Dendritic cell treated with granulocyte-macrophage colony-stimulating factor and Interleukin-4, amounts not matched to agents 40 ng/mL and 50 ng/mL, for 4 days (primary cell): Measurements from ENCODE around the gene PRKN.

Experiments used
- H3K27ac Mint-ChIP-seq: one replicate; pipeline ENCODE4 v1.8.0; 2022; ENCODE audit warnings: mild to moderate bottlenecking, mixed read lengths
- H3K27me3 Mint-ChIP-seq: one replicate; pipeline ENCODE4 v1.8.0; 2022; ENCODE audit warnings: mild to moderate bottlenecking, mixed read lengths
- H3K36me3 Mint-ChIP-seq: one replicate; pipeline ENCODE4 v1.8.0; 2022; ENCODE audit warnings: low read depth, mixed read lengths
- H3K4me1 Mint-ChIP-seq: one replicate; pipeline ENCODE4 v1.8.0; 2022; ENCODE audit warnings: low read depth, mixed read lengths
- H3K4me3 Mint-ChIP-seq: one replicate; pipeline ENCODE4 v1.8.0; 2022; ENCODE audit warnings: mild to moderate bottlenecking, moderate library complexity, mixed read lengths
- H3K9me3 Mint-ChIP-seq: one replicate; pipeline ENCODE4 v1.8.0; 2022; ENCODE audit warnings: mixed read lengths
- intact Hi-C: fragments of 100-400 bp; cut with micrococcal nuclease; formaldehyde crosslinking; loops from one replicate; pipeline ENCODE4 v1.15.0; 2022

Gene PRKN

GRCh38 chr6:162443101-162443500 is 284.5 kb downstream of the PRKN start:
- Mint-ChIP-seq H3K9me3 (peaks cover 37% of the 10 kb centered on the region), H3K27ac (no peak overlapping the region), H3K36me3 (no peaks in the 10 kb centered on the region)

GRCh38 chr6:162442687-162443086 is 284.9 kb downstream of the PRKN start:
- no peak overlapping the region for H3K27ac Mint-ChIP-seq
- no peaks in the 10 kb centered on the region for H3K27me3 Mint-ChIP-seq
- H3K4me1 Mint-ChIP-seq, result no peaks in the 10 kb centered on the region
- no peak overlapping the region for H3K4me3 Mint-ChIP-seq
- intact Hi-C loops, result no loop called here
- peaks cover 39% of the 10 kb centered on the region for H3K9me3 Mint-ChIP-seq
- H3K36me3 Mint-ChIP-seq, result no peaks in the 10 kb centered on the region

More at GRCh38 chr6:162443101-162443500, 284.5 kb downstream of the PRKN start:
- H3K4me1 Mint-ChIP-seq, result no peaks in the 10 kb centered on the region
- no peaks in the 10 kb centered on the region for H3K27me3 Mint-ChIP-seq
- no peak overlapping the region for H3K4me3 Mint-ChIP-seq
- intact Hi-C loops, result no loop called here

- peaks cover 39% of the 10 kb centered on the region for H3K9me3 Mint-ChIP-seq
- H3K4me3 Mint-ChIP-seq, result no peak overlapping the region
- H3K4me1 Mint-ChIP-seq, result no peaks in the 10 kb centered on the region
- H3K27ac Mint-ChIP-seq, result no peak overlapping the region
- no peaks in the 10 kb centered on the region for H3K36me3 Mint-ChIP-seq
- H3K27me3 Mint-ChIP-seq, result no peaks in the 10 kb centered on the region
- intact Hi-C loops, result no loop called here
Observed at GRCh38 chr6:162441991-162442390, 285.6 kb downstream of the PRKN start.

- intact Hi-C loops, result no loop called here
- H3K27ac Mint-ChIP-seq, result no peak overlapping the region
- H3K4me3 Mint-ChIP-seq, result no peak overlapping the region
Observed at GRCh38 chr6:162438980-162439379, 288.6 kb downstream of the PRKN start.

GRCh38 chr6:162435071-162435470 is 292.5 kb downstream of the PRKN start:
- no peak overlapping the region for H3K27ac Mint-ChIP-seq
- H3K36me3 Mint-ChIP-seq, result no peaks in the 10 kb centered on the region
- H3K27me3 Mint-ChIP-seq, result no peaks in the 10 kb centered on the region
- no peak overlapping the region for H3K4me3 Mint-ChIP-seq
- intact Hi-C loops, result no loop called here
- no peaks in the 10 kb centered on the region for H3K4me1 Mint-ChIP-seq
- peaks cover 21% of the 10 kb centered on the region for H3K9me3 Mint-ChIP-seq

More at GRCh38 chr6:162438980-162439379, 288.6 kb downstream of the PRKN start:
- Mint-ChIP-seq H3K27me3 (no peaks in the 10 kb centered on the region), H3K9me3 (peaks cover 39% of the 10 kb centered on the region), H3K4me1 (no peaks in the 10 kb centered on the region), H3K36me3 (no peaks in the 10 kb centered on the region)

GRCh38 chr6:162421004-162421403 is 306.6 kb downstream of the PRKN start:
- intact Hi-C loops, result no loop called here
- H3K36me3 Mint-ChIP-seq, result no peaks in the 10 kb centered on the region
- no peaks in the 10 kb centered on the region for H3K27me3 Mint-ChIP-seq
- no peak overlapping the region for H3K4me3 Mint-ChIP-seq
- H3K27ac Mint-ChIP-seq, result no peak overlapping the region
- no peaks in the 10 kb centered on the region for H3K4me1 Mint-ChIP-seq
- peaks cover 38% of the 10 kb centered on the region for H3K9me3 Mint-ChIP-seq

GRCh38 chr6:162416831-162417537 is 310.6 kb downstream of the PRKN start:
- Mint-ChIP-seq H3K27me3 (no peaks in the 10 kb centered on the region), H3K27ac (no peak overlapping the region), H3K4me3 (no peak overlapping the region), H3K9me3 (peaks cover 40% of the 10 kb centered on the region), H3K4me1 (no peaks in the 10 kb centered on the region), H3K36me3 (no peaks in the 10 kb centered on the region)
- intact Hi-C loops, result no loop called here

GRCh38 chr6:162416307-162416706 is 311.3 kb downstream of the PRKN start:
- H3K4me3 Mint-ChIP-seq, result no peak overlapping the region
- no peaks in the 10 kb centered on the region for H3K4me1 Mint-ChIP-seq
- no peaks in the 10 kb centered on the region for H3K36me3 Mint-ChIP-seq
- no peaks in the 10 kb centered on the region for H3K27me3 Mint-ChIP-seq
- intact Hi-C loops, result no loop called here
- H3K9me3 Mint-ChIP-seq, result peaks cover 40% of the 10 kb centered on the region
- H3K27ac Mint-ChIP-seq, result no peak overlapping the region

GRCh38 chr6:162409741-162410691 is 317.6 kb downstream of the PRKN start:
- Mint-ChIP-seq H3K27ac (no peak overlapping the region), H3K27me3 (no peaks in the 10 kb centered on the region), H3K36me3 (no peaks in the 10 kb centered on the region), H3K4me3 (no peak overlapping the region), H3K9me3 (peaks cover 38% of the 10 kb centered on the region), H3K4me1 (no peaks in the 10 kb centered on the region)
- intact Hi-C loops, result no loop called here

- Mint-ChIP-seq H3K4me3 (no peak overlapping the region), H3K9me3 (peaks cover 46% of the 10 kb centered on the region), H3K27ac (no peak overlapping the region), H3K27me3 (no peaks in the 10 kb centered on the region), H3K36me3 (no peaks in the 10 kb centered on the region), H3K4me1 (no peaks in the 10 kb centered on the region)
- intact Hi-C loops, result no loop called here
Observed at GRCh38 chr6:162408826-162409535, 318.6 kb downstream of the PRKN start.

GRCh38 chr6:162404951-162405350 is 322.6 kb downstream of the PRKN start:
- intact Hi-C loops, result no loop called here
- no peaks in the 10 kb centered on the region for H3K4me1 Mint-ChIP-seq
- H3K9me3 Mint-ChIP-seq, result peaks cover 50% of the 10 kb centered on the region
- H3K4me3 Mint-ChIP-seq, result no peak overlapping the region
- H3K27me3 Mint-ChIP-seq, result no peaks in the 10 kb centered on the region
- H3K36me3 Mint-ChIP-seq, result no peaks in the 10 kb centered on the region
- H3K27ac Mint-ChIP-seq, result no peak overlapping the region

- peaks cover 56% of the 10 kb centered on the region for H3K9me3 Mint-ChIP-seq
- H3K4me3 Mint-ChIP-seq, result no peak overlapping the region
- intact Hi-C loops, result no loop called here
- H3K27me3 Mint-ChIP-seq, result no peaks in the 10 kb centered on the region
- H3K27ac Mint-ChIP-seq, result no peak overlapping the region
- no peaks in the 10 kb centered on the region for H3K4me1 Mint-ChIP-seq
- H3K36me3 Mint-ChIP-seq, result no peaks in the 10 kb centered on the region
Observed at GRCh38 chr6:162403031-162403430, 324.5 kb downstream of the PRKN start.

GRCh38 chr6:162395181-162395580 is 332.4 kb downstream of the PRKN start:
- Mint-ChIP-seq H3K9me3 (peaks cover 26% of the 10 kb centered on the region), H3K27me3 (no peaks in the 10 kb centered on the region), H3K36me3 (no peaks in the 10 kb centered on the region), H3K4me3 (no peak overlapping the region), H3K4me1 (no peaks in the 10 kb centered on the region), H3K27ac (no peak overlapping the region)
- intact Hi-C loops, result no loop called here
